ENCODE measurements around the gene FBXO41.

GRCh38 chr2:73284296-73285158 is at the start of gene FBXO41:
- TF ChIP-seq, protein P1, sequence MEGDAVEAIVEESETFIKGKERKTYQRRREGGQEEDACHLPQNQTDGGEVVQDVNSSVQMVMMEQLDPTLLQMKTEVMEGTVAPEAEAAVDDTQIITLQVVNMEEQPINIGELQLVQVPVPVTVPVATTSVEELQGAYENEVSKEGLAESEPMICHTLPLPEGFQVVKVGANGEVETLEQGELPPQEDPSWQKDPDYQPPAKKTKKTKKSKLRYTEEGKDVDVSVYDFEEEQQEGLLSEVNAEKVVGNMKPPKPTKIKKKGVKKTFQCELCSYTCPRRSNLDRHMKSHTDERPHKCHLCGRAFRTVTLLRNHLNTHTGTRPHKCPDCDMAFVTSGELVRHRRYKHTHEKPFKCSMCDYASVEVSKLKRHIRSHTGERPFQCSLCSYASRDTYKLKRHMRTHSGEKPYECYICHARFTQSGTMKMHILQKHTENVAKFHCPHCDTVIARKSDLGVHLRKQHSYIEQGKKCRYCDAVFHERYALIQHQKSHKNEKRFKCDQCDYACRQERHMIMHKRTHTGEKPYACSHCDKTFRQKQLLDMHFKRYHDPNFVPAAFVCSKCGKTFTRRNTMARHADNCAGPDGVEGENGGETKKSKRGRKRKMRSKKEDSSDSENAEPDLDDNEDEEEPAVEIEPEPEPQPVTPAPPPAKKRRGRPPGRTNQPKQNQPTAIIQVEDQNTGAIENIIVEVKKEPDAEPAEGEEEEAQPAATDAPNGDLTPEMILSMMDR (IDR thresholded peaks at IDR 0.05), result peak; percentile 18
- TF ChIP-seq EZH2phosphoT487 (IDR thresholded peaks at IDR 0.05), result no peak

Data from neural progenitor cell (in vitro differentiated cells).